H9 (cell line): Measurements from ENCODE around the gene ADAMTSL4. TPM values are rescaled to one million over a fixed set of nuclear protein-coding genes. Genes with fewer than 3 reads are reported as not detected.
A peak's percentile ranks its signal among the peaks of the same experiment; 100 is the strongest.

ENCODE experiments used
- DNase-seq: peaks from one replicate; pipeline ENCODE4 v3.0.0-alpha.2; 2017
- H2AFZ ChIP-seq: one replicate; pipeline ENCODE4 v1.6.1; 2013; ENCODE audit warnings: mild to moderate bottlenecking, low read length, control low read depth, moderate library complexity
- H2AK5ac ChIP-seq: 2 replicates; pipeline ENCODE4 v1.6.1; 2013; ENCODE audit warnings: low read length, control low read depth, mixed read lengths; ENCODE audit not compliant: insufficient read length
- H2BK120ac ChIP-seq: one replicate; pipeline ENCODE4 v1.6.1; 2013; ENCODE audit warnings: low read depth, mild to moderate bottlenecking, low read length, control low read depth, inconsistent platforms; ENCODE audit not compliant: poor library complexity, severe bottlenecking
- H2BK12ac ChIP-seq: 2 replicates; pipeline ENCODE4 v1.6.1; 2013; ENCODE audit warnings: low read length, control low read depth, mixed read lengths, low read depth; ENCODE audit not compliant: insufficient read length
- H2BK15ac ChIP-seq: 2 replicates; pipeline ENCODE4 v1.6.1; 2013; ENCODE audit warnings: low read depth, low read length, control low read depth
- H2BK20ac ChIP-seq: one replicate; pipeline ENCODE4 v1.6.1; 2013; ENCODE audit warnings: low read depth, mild to moderate bottlenecking, low read length, control low read depth, inconsistent platforms; ENCODE audit not compliant: poor library complexity, severe bottlenecking
- H2BK5ac ChIP-seq: 2 replicates; pipeline ENCODE4 v1.6.1; 2013; ENCODE audit warnings: low read length, control low read depth, mixed read lengths; ENCODE audit not compliant: insufficient read length
- H3K14ac ChIP-seq: 2 replicates; pipeline ENCODE4 v1.6.1; 2013; ENCODE audit warnings: low read length, control low read depth; ENCODE audit not compliant: insufficient read depth
- H3K18ac ChIP-seq: 2 replicates; pipeline ENCODE4 v1.6.1; 2013; ENCODE audit warnings: low read depth, mild to moderate bottlenecking, mixed read lengths, low read length, control low read depth; ENCODE audit not compliant: insufficient read length
- H3K23ac ChIP-seq: 2 replicates; pipeline ENCODE4 v1.6.1; 2013; ENCODE audit warnings: low read length, control low read depth, mixed read lengths, low read depth; ENCODE audit not compliant: insufficient read length
- H3K23me2 ChIP-seq: 2 replicates; pipeline ENCODE4 v1.6.1; 2013; ENCODE audit warnings: low read depth, mild to moderate bottlenecking, mixed read lengths, low read length, control low read depth; ENCODE audit not compliant: insufficient read length, poor library complexity, severe bottlenecking
- H3K27ac ChIP-seq: 2 replicates; pipeline ENCODE4 v1.5.1; 2013; ENCODE audit warnings: low read length, control low read depth, mixed read lengths, low read depth; ENCODE audit not compliant: insufficient read length
- H3K27me3 ChIP-seq: 2 replicates; pipeline ENCODE4 v1.6.1; 2013; ENCODE audit warnings: low read length, control low read depth, inconsistent platforms; ENCODE audit not compliant: insufficient read depth
- H3K4ac ChIP-seq: 2 replicates; pipeline ENCODE4 v1.6.1; 2013; ENCODE audit warnings: low read depth, mild to moderate bottlenecking, control low read depth, inconsistent platforms, low read length, moderate library complexity
- H3K4me1 ChIP-seq: 2 replicates; pipeline ENCODE4 v1.6.1; 2013; ENCODE audit warnings: low read length, control low read depth, inconsistent platforms; ENCODE audit not compliant: insufficient read depth
- H3K4me2 ChIP-seq: 2 replicates; pipeline ENCODE4 v1.6.1; 2013; ENCODE audit warnings: low read length, control low read depth, mixed read lengths; ENCODE audit not compliant: insufficient read length, insufficient read depth
- H3K56ac ChIP-seq: 2 replicates; pipeline ENCODE4 v1.6.1; 2013; ENCODE audit warnings: low read depth, mild to moderate bottlenecking, mixed read lengths, low read length, control low read depth; ENCODE audit not compliant: insufficient read length
- H3K79me1 ChIP-seq: 2 replicates; pipeline ENCODE4 v1.6.1; 2013; ENCODE audit warnings: low read depth, mild to moderate bottlenecking, moderate library complexity, low read length, control low read depth, inconsistent platforms; ENCODE audit not compliant: insufficient read depth, poor library complexity, severe bottlenecking
- H3K79me2 ChIP-seq: 2 replicates; pipeline ENCODE4 v1.6.1; 2013; ENCODE audit warnings: low read length, control low read depth, inconsistent platforms; ENCODE audit not compliant: insufficient read depth
- H3K9ac ChIP-seq: 2 replicates; pipeline ENCODE4 v1.6.1; 2013; ENCODE audit warnings: low read length, control low read depth, mixed read lengths; ENCODE audit not compliant: insufficient read length; ENCODE audit errors: extremely low read depth
- H3K9me3 ChIP-seq: one replicate; pipeline ENCODE4 v1.6.1; 2013; ENCODE audit warnings: low read depth, low read length, inconsistent platforms; ENCODE audit not compliant: control insufficient read depth
- H3T11ph ChIP-seq: one replicate; pipeline ENCODE4 v1.6.1; 2013; ENCODE audit warnings: mild to moderate bottlenecking, low read length, control low read depth, inconsistent platforms
- H4K20me1 ChIP-seq: one replicate; pipeline ENCODE4 v1.6.1; 2013; ENCODE audit not compliant: control insufficient read depth, insufficient read length, insufficient read depth
- H4K5ac ChIP-seq: 2 replicates; pipeline ENCODE4 v1.6.1; 2013; ENCODE audit warnings: low read depth, mild to moderate bottlenecking, mixed read lengths, low read length, control low read depth; ENCODE audit not compliant: insufficient read length
- H4K8ac ChIP-seq: replicated peaks from 2 replicates; pipeline ENCODE4 v1.6.1; 2013; ENCODE audit warnings: low read length, control low read depth, mixed read lengths, low read depth; ENCODE audit not compliant: insufficient read length
- H4K91ac ChIP-seq: 2 replicates; pipeline ENCODE4 v1.6.1; 2013; ENCODE audit warnings: low read depth, mild to moderate bottlenecking, moderate library complexity, mixed read lengths, low read length, control low read depth; ENCODE audit not compliant: insufficient read length
- H3K27ac Mint-ChIP-seq, 3 experiments: 2 replicates in 2 of 3; 3 replicates in 1 of 3; pipeline ENCODE4 v1.8.0; 2020 to 2021; ENCODE audit warnings: mixed read lengths in 3 of 3, mild to moderate bottlenecking in 1 of 3, moderate library complexity in 1 of 3
- H3K27me3 Mint-ChIP-seq: 2 replicates; pipeline ENCODE4 v1.8.0; 2021; ENCODE audit warnings: low read depth, mild to moderate bottlenecking, moderate library complexity, mixed read lengths
- H3K36me3 Mint-ChIP-seq, 3 experiments: 2 replicates in 2 of 3; 3 replicates in 1 of 3; pipeline ENCODE4 v1.8.0; 2020 to 2021; ENCODE audit warnings: low read depth in 3 of 3, mixed read lengths in 3 of 3; ENCODE audit not compliant: insufficient read depth in 1 of 3
- H3K4me1 Mint-ChIP-seq, 2 experiments: 2 replicates each; pipeline ENCODE4 v1.8.0; 2020; ENCODE audit warnings: mixed read lengths in 2 of 2
- H3K4me3 Mint-ChIP-seq, 2 experiments: 2 replicates in 1 of 2; 3 replicates in 1 of 2; pipeline ENCODE4 v1.8.0; 2020 to 2021; ENCODE audit warnings: mild to moderate bottlenecking in 2 of 2, mixed read lengths in 2 of 2, moderate library complexity in 1 of 2
- H3K9me3 Mint-ChIP-seq, 2 experiments: 2 replicates in 1 of 2; 3 replicates in 1 of 2; pipeline ENCODE4 v1.8.0; 2020; ENCODE audit warnings: mild to moderate bottlenecking in 2 of 2, mixed read lengths in 2 of 2, moderate library complexity in 1 of 2
- CTCF ChIP-seq: fragments of 200-600 bp; sonication (generic); conservative IDR thresholded peaks from 3 replicates; pipeline ENCODE4 v1.8.0; 2021; ENCODE audit warnings: antibody characterized with exemption, mild to moderate bottlenecking
- WGBS: extraction: QIAGEN DNeasy Blood & Tissue Kit; methylation state at CpG from one replicate; pipeline ENCODE4 v1.1.7; 2013; ENCODE audit warnings: missing lambda C conversion rate, low lambda C conversion rate, mixed read lengths; ENCODE audit not compliant: insufficient read length; ENCODE audit errors: extremely low coverage; 5-methylcytosine and 5-hydroxymethylcytosine counted together
- total RNA-seq: library from RNA; stranded (reverse); gene quantifications from 2 replicates; pipeline ENCODE4 v1.2.1, GENCODE V29; 2021

The ADAMTSL4 gene
- total RNA-seq, 1 experiment from 2014 or later, result 6.1 TPM

GRCh38 chr1:150579110-150579944 is 30.1 kb downstream of the ADAMTSL4 start, which contains the start of gene MCL1:
MCL1 (minus strand) TSS chr1:150579610; CDS start chr1:150579530, 80 bp downstream.
- Histone ChIP-seq H3K14ac (peak within 1 kb of the TSS; percentile 99), H4K91ac (peak within 1 kb of the TSS; percentile 3), H3K9me3 (no peaks in the 10 kb centered on the region), H3K4me1 (peaks cover 4% of the 10 kb centered on the region), H4K5ac (peak within 1 kb of the TSS; percentile 74), H3K27me3 (no peaks in the 10 kb centered on the region), H3K23ac (peak within 1 kb of the TSS; percentile 15), H4K8ac (no peak within 1 kb of the TSS), H3K79me1 (no peaks in the 10 kb centered on the region), H2BK5ac (peak within 1 kb of the TSS; percentile 64), H4K20me1 (no peaks in the 10 kb centered on the region), H3T11ph (peak within 1 kb of the TSS; percentile 46), H3K18ac (peak within 1 kb of the TSS; percentile 98), H2BK12ac (peak within 1 kb of the TSS; percentile 52), H3K23me2 (peaks cover 7% of the 10 kb centered on the region), H2BK120ac (peak within 1 kb of the TSS; percentile 97), H2BK15ac (no peak within 1 kb of the TSS), H3K79me2 (peaks cover 35% of the 10 kb centered on the region), H2AFZ (no peak within 1 kb of the TSS), H3K27ac (peak within 1 kb of the TSS; percentile 96), H3K9ac (peak within 1 kb of the TSS; percentile 98), H2AK5ac (no peak within 1 kb of the TSS), H3K4ac (peak within 1 kb of the TSS; percentile 32), H3K56ac (peak within 1 kb of the TSS; percentile 44), H3K4me2 (peak within 1 kb of the TSS; percentile 98), H2BK20ac (no peak within 1 kb of the TSS)
- peak; percentile 95 for DNase-seq
- Mint-ChIP-seq H3K36me3 (peaks cover 46 to 48% (median 48%) of the 10 kb centered on the region in 3 experiments), H3K9me3 (peaks cover 6 to 15% of the 10 kb centered on the region in 2 experiments; a peak in 4 of 5 replicates), H3K4me3 (peak within 1 kb of the TSS; percentile 96 to 97), H3K27me3 (peaks cover 3% of the 10 kb centered on the region; the same call in 1 of the 2 replicates), H3K27ac (peak within 1 kb of the TSS; percentile 100), H3K4me1 (peaks cover 37 to 45% of the 10 kb centered on the region in 2 experiments)
- no CpG with 5 or more reads among the region's 94 CpGs for WGBS
- no peak for TF ChIP-seq CTCF
